HEK293T (cell line): ENCODE measurements around the gene TNFSF11.

Experiments
- BHLHE40 ChIP-seq: fragments of 450-650 bp; IDR thresholded peaks from 2 replicates; pipeline ENCODE4 v1.6.1; 2016; ENCODE audit warnings: mild to moderate bottlenecking, moderate library complexity, borderline replicate concordance
- FOXM1 ChIP-seq: fragments of 450-650 bp; IDR thresholded peaks from 2 replicates; pipeline ENCODE4 v1.6.1; 2017; ENCODE audit warnings: mild to moderate bottlenecking, borderline replicate concordance
- SP1 ChIP-seq: fragments of 450-650 bp; IDR thresholded peaks from 2 replicates; pipeline ENCODE4 v1.6.1; 2017
- TARDBP ChIP-seq: fragments of 450-650 bp; IDR thresholded peaks from 2 replicates; pipeline ENCODE4 v1.6.1; 2016
- TF ChIP-seq, protein P1 (sequence below): fragments of 450-650 bp; IDR thresholded peaks from 2 replicates; pipeline ENCODE4 v1.6.1; 2016

DNA sequence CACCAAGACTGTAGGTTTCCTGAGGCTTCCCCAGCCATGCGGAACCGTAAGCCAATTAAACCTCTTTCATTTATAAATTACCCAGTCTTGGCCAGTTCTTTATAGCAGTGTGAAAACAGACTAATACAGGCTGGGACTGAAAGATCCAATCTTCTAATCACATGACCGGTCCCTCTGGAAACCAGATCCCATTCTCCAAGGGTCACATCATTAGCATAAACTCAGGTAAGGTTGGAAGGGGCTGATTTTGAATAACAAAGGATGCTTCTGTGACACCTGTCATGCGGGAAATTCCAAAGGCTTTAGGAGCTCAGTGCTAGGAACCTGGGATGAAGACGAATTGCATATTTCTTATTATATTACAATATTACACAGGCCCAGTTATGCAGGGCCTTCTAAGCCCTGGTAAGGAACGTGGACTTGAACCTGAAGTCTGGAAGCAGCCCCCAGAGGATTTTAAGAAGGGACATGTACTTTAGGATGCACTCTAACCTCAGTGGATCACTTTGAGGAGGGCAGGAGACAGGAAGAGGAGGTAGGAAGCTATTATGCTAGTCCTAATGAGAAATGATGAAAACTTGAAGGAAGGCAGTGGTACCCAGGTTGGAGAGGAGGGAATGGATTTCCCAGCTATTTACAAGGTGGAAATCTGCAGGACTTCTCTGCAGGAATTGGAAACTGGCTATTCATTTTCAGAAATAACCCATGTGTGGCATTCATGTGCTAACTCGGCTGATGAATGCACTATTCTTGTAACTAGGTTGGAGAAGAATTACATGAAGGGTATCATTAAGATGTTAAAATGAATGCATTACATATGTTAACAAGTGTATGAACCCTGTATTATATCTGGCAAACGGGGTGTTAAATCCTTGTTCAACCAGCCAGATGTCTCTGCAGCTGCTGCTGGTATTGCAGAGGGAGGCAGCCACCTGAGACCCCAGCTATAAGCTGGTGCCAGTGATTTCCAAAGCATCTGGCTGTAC is 19.3 kb downstream of the TNFSF11 start:
- TF ChIP-seq BHLHE40, result no peak
- no peak for TF ChIP-seq TARDBP
- TF ChIP-seq FOXM1, result no peak
- TF ChIP-seq, protein P1, sequence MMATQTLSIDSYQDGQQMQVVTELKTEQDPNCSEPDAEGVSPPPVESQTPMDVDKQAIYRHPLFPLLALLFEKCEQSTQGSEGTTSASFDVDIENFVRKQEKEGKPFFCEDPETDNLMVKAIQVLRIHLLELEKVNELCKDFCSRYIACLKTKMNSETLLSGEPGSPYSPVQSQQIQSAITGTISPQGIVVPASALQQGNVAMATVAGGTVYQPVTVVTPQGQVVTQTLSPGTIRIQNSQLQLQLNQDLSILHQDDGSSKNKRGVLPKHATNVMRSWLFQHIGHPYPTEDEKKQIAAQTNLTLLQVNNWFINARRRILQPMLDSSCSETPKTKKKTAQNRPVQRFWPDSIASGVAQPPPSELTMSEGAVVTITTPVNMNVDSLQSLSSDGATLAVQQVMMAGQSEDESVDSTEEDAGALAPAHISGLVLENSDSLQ, result no peak
- TF ChIP-seq SP1, result no peak
